K562 treated with DMSO at 1 percent for 12 hours (cell line): Measurements from ENCODE around the gene PDE4A. TPM values are rescaled to one million over a fixed set of nuclear protein-coding genes. Genes with fewer than 3 reads are reported as not detected.

Source experiments
- total RNA-seq: library from RNA; unstranded; fragments of 300-600 nt; gene quantifications from 2 replicates; pipeline ENCODE4 v1.2.3, GENCODE V29; 2022; ENCODE audit not compliant: insufficient read depth

PDE4A gene
- 7.6 and 19.3 TPM in 2 replicates for total RNA-seq

DNA sequence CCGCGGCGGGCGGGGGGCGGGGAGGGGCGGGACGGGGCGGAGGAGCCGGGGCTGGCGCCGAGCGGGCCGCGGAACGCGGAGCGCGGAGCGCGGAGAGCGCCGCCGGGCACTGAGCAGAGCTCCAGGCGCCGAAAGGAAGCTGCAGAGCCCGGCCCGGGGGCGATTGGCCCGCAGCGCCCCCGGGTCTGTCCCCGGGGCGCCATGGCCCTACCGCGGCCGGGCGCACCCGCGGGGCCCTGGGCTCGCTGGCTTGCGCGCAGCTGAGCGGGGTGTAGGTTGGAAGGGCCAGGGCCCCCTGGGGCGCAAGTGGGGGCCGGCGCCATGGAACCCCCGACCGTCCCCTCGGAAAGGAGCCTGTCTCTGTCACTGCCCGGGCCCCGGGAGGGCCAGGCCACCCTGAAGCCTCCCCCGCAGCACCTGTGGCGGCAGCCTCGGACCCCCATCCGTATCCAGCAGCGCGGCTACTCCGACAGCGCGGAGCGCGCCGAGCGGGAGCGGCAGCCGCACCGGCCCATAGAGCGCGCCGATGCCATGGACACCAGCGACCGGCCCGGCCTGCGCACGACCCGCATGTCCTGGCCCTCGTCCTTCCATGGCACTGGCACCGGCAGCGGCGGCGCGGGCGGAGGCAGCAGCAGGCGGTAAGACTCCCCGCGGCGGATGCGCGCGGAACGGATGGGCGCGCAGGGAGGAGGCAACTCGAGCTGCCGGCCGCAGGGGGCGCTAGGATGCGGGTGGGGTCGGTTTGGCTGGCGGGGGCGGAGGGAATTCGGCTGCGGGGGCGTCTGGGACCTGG, at the start of gene PDE4A:
Gene PDE4A (plus strand): TSS at position 95 of the 796 bp plus-strand sequence. CDS start 227 bp downstream, at position 322.

DNA sequence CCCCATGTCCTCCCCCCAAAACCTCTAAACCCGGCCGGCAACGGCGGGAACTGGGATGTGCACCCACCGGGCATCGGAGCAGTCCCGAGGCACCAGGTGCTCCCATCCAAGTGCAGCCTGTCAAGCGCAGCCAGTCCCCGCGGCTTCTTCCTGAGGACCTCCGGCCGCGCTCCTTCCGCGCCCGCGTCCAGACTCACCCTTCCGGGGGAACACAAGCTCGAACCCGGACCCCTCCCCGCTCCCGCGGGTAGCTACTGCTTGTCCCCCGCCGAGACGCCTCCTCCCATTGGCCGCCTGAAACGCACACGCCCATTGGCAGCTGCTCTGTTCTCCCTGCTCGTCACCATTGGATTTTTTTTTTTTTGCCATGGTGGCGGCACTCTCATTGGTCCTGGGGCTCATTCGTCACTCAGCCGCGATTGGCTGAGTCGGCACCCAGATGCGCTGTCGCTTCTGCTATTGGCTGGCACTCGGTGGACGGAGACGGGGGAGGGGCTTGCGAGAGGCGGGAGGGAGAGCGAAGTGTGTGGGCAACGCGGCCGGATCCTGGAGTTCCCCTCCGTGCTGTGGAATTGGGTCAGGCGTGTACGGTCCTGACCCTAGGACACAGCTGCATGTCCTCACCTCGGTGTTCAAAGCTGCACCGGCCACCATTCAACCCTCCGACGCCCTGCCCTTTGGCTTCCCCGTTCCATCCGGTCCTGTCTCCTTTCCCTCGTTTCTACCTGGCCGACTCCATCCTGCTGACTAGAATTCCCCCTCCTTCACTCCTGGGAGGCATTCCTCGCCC, 39.8 kb upstream of the PDE4A start, which contains the start of gene TYK2:
Gene TYK2 (minus strand): TSS at position 260 of the 790 bp plus-strand sequence. CDS start 2,166 bp downstream, outside the sequence.

DNA sequence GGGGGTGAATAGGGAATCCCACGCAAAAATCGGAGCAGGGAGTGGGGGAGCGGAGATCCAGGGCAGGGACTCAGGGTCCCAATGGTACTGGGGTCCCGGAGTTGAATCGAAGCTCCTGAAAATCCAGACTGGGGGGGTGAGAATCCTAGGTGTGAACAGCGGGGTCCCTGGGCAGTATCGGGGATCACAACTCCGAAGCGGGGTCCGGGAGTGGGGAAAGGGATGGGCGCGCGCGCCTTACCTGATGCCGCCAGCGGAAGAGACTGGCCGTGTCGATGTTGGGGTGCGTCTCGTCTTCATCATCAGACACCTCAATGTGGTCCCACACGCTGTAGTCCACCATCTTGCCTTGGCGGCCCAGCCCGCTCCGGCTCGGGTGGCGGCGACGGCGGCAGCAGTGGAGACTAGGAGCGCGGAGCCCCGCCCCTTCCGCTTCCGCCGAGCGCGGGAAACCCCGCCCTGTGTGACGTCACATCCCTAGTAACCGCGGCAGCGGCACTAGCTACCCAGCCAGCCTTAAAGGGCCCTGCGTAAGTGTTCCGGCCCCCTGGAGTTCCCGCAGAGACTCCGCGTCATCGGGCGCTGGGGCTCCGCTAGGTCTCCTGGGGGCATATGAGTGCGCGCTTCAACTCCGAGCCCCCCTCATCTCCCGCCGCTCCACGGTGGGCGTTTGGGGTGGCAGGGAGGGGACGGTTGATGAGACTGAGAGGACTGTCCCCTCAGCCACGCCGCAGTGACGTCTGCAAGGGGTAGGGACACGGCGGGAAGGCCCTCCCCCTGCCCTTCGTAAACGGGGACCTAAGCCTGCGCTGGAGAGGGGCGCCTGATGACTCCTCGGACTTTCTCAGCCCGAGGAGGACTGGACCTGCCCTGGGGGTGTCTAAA, 17.0 kb upstream of the PDE4A start, which contains the start of gene CDC37:
Gene CDC37 (minus strand): TSS at position 406 of the 885 bp plus-strand sequence. CDS start 63 bp downstream, at position 343.

DNA sequence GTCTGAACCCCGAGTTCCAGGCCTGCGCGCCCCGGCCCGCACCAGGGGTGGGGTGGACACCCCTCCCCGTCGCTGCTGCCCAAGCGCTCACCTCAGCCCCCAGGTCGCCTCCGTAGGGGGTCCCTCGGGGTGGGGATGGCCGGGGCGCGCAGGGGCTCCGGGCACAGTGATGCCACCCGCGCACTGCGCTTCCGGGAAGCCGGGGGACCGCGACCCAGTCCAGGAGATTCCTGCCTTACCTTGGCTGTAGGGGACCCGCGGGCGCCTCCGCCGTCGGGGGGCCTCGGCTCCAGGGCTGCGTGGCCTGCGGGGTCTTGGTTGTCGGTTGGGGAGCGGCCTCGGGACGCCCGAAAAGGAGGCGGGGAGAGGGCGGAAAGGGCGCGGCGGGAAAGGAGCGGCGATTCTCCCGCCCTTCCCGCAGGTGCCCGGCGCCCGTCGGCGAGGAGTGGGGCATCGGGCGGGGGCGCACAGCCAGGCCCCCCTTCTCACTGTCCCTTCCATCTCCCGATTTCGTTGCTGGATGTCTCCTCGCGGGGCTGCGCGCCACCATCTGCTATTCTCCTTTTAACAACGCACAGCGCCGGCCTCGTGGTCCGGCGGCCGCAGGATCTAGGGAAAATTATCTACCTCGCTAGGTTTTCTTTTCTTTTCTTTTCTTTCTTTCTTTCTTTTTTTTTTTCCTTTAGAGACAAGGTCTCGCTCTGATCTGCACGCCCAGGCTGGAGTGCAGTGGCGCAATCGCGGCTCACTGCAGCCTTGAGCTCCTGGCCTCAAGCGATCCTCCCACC, 82.9 kb downstream of the PDE4A start, which contains the start of gene KEAP1:
Gene KEAP1 (minus strand): TSS at position 355 of the 788 bp plus-strand sequence. CDS start 3,323 bp downstream, outside the sequence.

DNA sequence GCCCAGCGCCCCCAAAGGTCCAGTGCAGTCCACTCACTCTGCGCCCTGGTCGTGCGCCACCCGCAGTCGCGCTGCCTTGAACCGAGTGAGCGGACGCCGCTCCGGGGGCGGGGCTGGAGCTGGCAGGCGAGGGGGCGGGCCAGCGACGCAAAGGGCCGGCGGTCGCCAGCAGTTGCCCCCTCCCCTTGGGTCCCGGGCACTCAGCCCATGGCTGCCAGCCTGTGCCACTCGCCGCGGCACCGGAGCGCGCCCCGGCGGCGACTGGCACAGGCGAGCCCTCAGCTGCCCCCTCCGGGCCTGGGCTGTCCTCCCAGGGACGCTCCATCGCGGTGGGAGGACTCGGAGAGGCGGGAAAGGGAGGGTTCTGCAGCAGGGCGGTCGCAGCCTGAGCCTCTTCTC, 97.0 kb downstream of the PDE4A start, which contains the start of gene S1PR5:
Gene S1PR5 (minus strand): TSS at position 87 of the 399 bp plus-strand sequence. CDS start 2,436 bp downstream, outside the sequence.

Other genes with a start within 250 kb of the PDE4A start
- gene DNMT1, start 225.6 kb upstream of the PDE4A start, total RNA-seq: 95.8 and 157 TPM in 2 replicates
- 0.93 and 2.8 TPM in 2 replicates for gene S1PR2, start 189.2 kb upstream of the PDE4A start, total RNA-seq
- 107 and 119 TPM in 2 replicates for gene MRPL4, start 168.3 kb upstream of the PDE4A start, total RNA-seq
- 50.8 and 121 TPM in 2 replicates for gene ICAM1, start 149.4 kb upstream of the PDE4A start, total RNA-seq
- 78.4 and 98.9 TPM in 2 replicates for gene ICAM4, start 133.6 kb upstream of the PDE4A start, total RNA-seq
- 16.8 and 26.7 TPM in 2 replicates for gene ICAM5, start 130.6 kb upstream of the PDE4A start, total RNA-seq
- gene ZGLP1, start 110.7 kb upstream of the PDE4A start, total RNA-seq: 6.0 and 8.0 TPM in 2 replicates
- gene FDX2, start 104.5 kb upstream of the PDE4A start, total RNA-seq: 27.1 and 43.9 TPM in 2 replicates
- 32.1 and 76.4 TPM in 2 replicates for gene RAVER1, start 87.0 kb upstream of the PDE4A start, total RNA-seq
- gene ICAM3, start 80.9 kb upstream of the PDE4A start, total RNA-seq: 7.0 and 10.9 TPM in 2 replicates
- 115 and 173 TPM in 2 replicates for gene TYK2, start 40.0 kb upstream of the PDE4A start, total RNA-seq
- gene CDC37, start 17.0 kb upstream of the PDE4A start, total RNA-seq: 197 and 242 TPM in 2 replicates
- 55.0 and 67.1 TPM in 2 replicates for gene KEAP1, start 82.8 kb downstream of the PDE4A start, total RNA-seq
- gene S1PR5, start 96.9 kb downstream of the PDE4A start, total RNA-seq: not detected in 2 replicates
- 56.4 and 82.6 TPM in 2 replicates for gene ATG4D, start 123.4 kb downstream of the PDE4A start, total RNA-seq
- 26.6 and 38.1 TPM in 2 replicates for gene KRI1, start 145.5 kb downstream of the PDE4A start, total RNA-seq
- gene CDKN2D, start 148.4 kb downstream of the PDE4A start, total RNA-seq: 35.4 and 42.7 TPM in 2 replicates
- not detected in 2 replicates for gene AP1M2, start 166.8 kb downstream of the PDE4A start, total RNA-seq
- gene SLC44A2, start 205.0 kb downstream of the PDE4A start, total RNA-seq: 25.9 and 39.9 TPM in 2 replicates
- gene ILF3, start 233.8 kb downstream of the PDE4A start, total RNA-seq: 107 and 235 TPM in 2 replicates